ENCODE data around the gene WDR19.

- no peak for TF ChIP-seq CTCF (IDR thresholded peaks at IDR 0.05)
- TF ChIP-seq ZFX (IDR thresholded peaks at IDR 0.05; ENCODE audit: borderline replicate concordance) = no peak
These were observed 148.0 kb downstream of the WDR19 start for GRCh38 chr4:39330353-39330752.

All from 22Rv1 (cell line).